SK-N-SH treated with all-trans-retinoic acid at 6 μM for 48 hours (cell line): ENCODE measurements around the gene PFKP.

Source experiments
- ATAC-seq: fragments of 200-7000 bp; cut with Tn5 transposase; 3 replicates; pipeline ENCODE4 v1.9.1; 2020; ENCODE audit warnings: mild to moderate bottlenecking, moderate library complexity
- ARNTL ChIP-seq: fragments of 450-650 bp; formaldehyde crosslinking; IDR thresholded peaks from 2 replicates; pipeline ENCODE4 v1.5.0; 2020; ENCODE audit warnings: low read depth, mild to moderate bottlenecking, moderate library complexity, borderline replicate concordance
- BACH2 ChIP-seq: fragments of 250-450 bp; sonication (Bioruptor Pico); IDR thresholded peaks from 2 replicates; pipeline ENCODE4 v1.9.0; 2021; ENCODE audit warnings: mild to moderate bottlenecking, borderline replicate concordance
- ESRRG ChIP-seq: fragments of 250-450 bp; sonication (Bioruptor Pico); IDR thresholded peaks from 2 replicates; pipeline ENCODE4 v1.6.1; 2021; ENCODE audit warnings: mild to moderate bottlenecking
- GLIS3 ChIP-seq: fragments of 250-450 bp; sonication (Bioruptor Pico); IDR thresholded peaks from 2 replicates; pipeline ENCODE4 v1.5.0; 2020; ENCODE audit warnings: mild to moderate bottlenecking, moderate library complexity
- ISL1 ChIP-seq: fragments of 250-450 bp; sonication (Bioruptor Pico); IDR thresholded peaks from 2 replicates; pipeline ENCODE4 v2.1.2; 2022; ENCODE audit warnings: mild to moderate bottlenecking, moderate library complexity
- OSR1 ChIP-seq: fragments of 250-450 bp; sonication (Bioruptor Pico); IDR thresholded peaks from 2 replicates; pipeline ENCODE4 v1.8.0; 2022; ENCODE audit warnings: moderate library complexity, mild to moderate bottlenecking, inconsistent platforms
- PPARA ChIP-seq: fragments of 250-450 bp; sonication (Bioruptor Pico); IDR thresholded peaks from 2 replicates; pipeline ENCODE4 v1.5.0; 2020; ENCODE audit warnings: mild to moderate bottlenecking, borderline replicate concordance
- RARB ChIP-seq: fragments of 250-450 bp; sonication (Bioruptor Pico); IDR thresholded peaks from 2 replicates; pipeline ENCODE4 v1.8.0; 2021; ENCODE audit warnings: mild to moderate bottlenecking, moderate library complexity
- SNAI2 ChIP-seq: fragments of 250-450 bp; sonication (Bioruptor Pico); IDR thresholded peaks from 2 replicates; pipeline ENCODE4 v1.5.0; 2020; ENCODE audit warnings: mild to moderate bottlenecking, moderate library complexity
- TCF4 ChIP-seq: fragments of 250-450 bp; sonication (Bioruptor Pico); IDR thresholded peaks from 2 replicates; pipeline ENCODE4 v1.8.0; 2021; ENCODE audit warnings: mild to moderate bottlenecking, moderate library complexity, borderline replicate concordance
- TOX ChIP-seq: fragments of 250-450 bp; sonication (Bioruptor Pico); IDR thresholded peaks from 2 replicates; pipeline ENCODE4 v1.8.0; 2021; ENCODE audit warnings: mild to moderate bottlenecking, moderate library complexity, borderline replicate concordance
- ZC3H10 ChIP-seq: fragments of 250-450 bp; sonication (Bioruptor Pico); IDR thresholded peaks from 2 replicates; pipeline ENCODE4 v1.5.1; 2021; ENCODE audit warnings: mild to moderate bottlenecking, moderate library complexity
- ZFP3 ChIP-seq: fragments of 250-450 bp; sonication (Bioruptor Pico); IDR thresholded peaks from 2 replicates; pipeline ENCODE4 v1.5.0; 2020; ENCODE audit warnings: mild to moderate bottlenecking, moderate library complexity
- ZFP30 ChIP-seq: fragments of 450-650 bp; formaldehyde crosslinking; IDR thresholded peaks from 2 replicates; pipeline ENCODE4 v1.5.0; 2022; ENCODE audit warnings: mild to moderate bottlenecking, moderate library complexity
- ZNF565 ChIP-seq: fragments of 450-650 bp; formaldehyde crosslinking; conservative IDR thresholded peaks from 2 replicates; pipeline ENCODE4 v1.5.0; 2020; ENCODE audit warnings: low read depth, mild to moderate bottlenecking, moderate library complexity
- ZNF70 ChIP-seq: fragments of 450-650 bp; formaldehyde crosslinking; IDR thresholded peaks from 2 replicates; pipeline ENCODE4 v1.5.0; 2020; ENCODE audit warnings: mild to moderate bottlenecking, moderate library complexity
- ZNF8 ChIP-seq: fragments of 450-650 bp; formaldehyde crosslinking; IDR thresholded peaks from 2 replicates; pipeline ENCODE4 v1.5.0; 2020; ENCODE audit warnings: mild to moderate bottlenecking, moderate library complexity
- TF ChIP-seq, protein P1 (sequence below): fragments of 250-450 bp; sonication (Bioruptor Pico); IDR thresholded peaks from 2 replicates; pipeline ENCODE4 v1.8.0; 2020; ENCODE audit warnings: mild to moderate bottlenecking, moderate library complexity, borderline replicate concordance
- TF ChIP-seq, protein P2 (sequence below): fragments of 250-450 bp; sonication (Bioruptor Pico); IDR thresholded peaks from 2 replicates; pipeline ENCODE4 v1.5.1; 2020; ENCODE audit warnings: low read depth, mild to moderate bottlenecking, moderate library complexity
- TF ChIP-seq, protein P3 (sequence below): fragments of 250-450 bp; sonication (Bioruptor Pico); IDR thresholded peaks from 2 replicates; pipeline ENCODE4 v1.8.0; 2021; ENCODE audit warnings: low read depth, mild to moderate bottlenecking, moderate library complexity, borderline replicate concordance
- TF ChIP-seq, protein P4 (sequence below): fragments of 250-450 bp; sonication (Bioruptor Pico); IDR thresholded peaks from 2 replicates; pipeline ENCODE4 v1.5.1; 2021; ENCODE audit warnings: mild to moderate bottlenecking, moderate library complexity
- TF ChIP-seq, protein P5 (sequence below): fragments of 250-450 bp; sonication (Bioruptor Pico); IDR thresholded peaks from 2 replicates; pipeline ENCODE4 v1.5.0; 2020; ENCODE audit warnings: mild to moderate bottlenecking, moderate library complexity

Gene PFKP

DNA sequence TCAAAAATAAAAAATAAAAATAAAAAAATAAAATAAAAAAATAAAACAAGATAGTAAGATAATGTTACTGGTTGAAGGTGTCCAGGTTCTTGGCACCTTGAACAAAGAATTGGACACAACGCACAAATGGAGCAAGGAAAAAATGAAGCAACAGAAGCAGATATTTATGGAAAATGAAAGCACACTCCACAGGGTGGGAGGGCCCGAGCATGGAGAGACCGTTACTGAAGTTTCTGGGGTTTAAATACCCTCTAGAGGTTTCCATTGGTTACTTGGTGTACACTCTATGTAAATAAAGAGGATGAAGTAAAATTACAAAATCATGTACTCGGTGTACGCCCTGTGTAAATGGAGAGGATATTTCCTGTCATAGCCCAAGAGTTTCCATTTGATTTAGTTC lies 15.7 kb upstream of the PFKP start:
- TF ChIP-seq SNAI2 (CRISPR knock-in tag) (no peak), TOX (CRISPR knock-in tag) (no peak), RARB (CRISPR knock-in tag) (no peak), ZC3H10 (CRISPR knock-in tag) (no peak), ZFP3 (CRISPR knock-in tag) (no peak), ESRRG (CRISPR knock-in tag) (no peak), TCF4 (CRISPR knock-in tag) (no peak), ARNTL (CRISPR knock-in tag) (no peak)
- TF ChIP-seq, protein P1, sequence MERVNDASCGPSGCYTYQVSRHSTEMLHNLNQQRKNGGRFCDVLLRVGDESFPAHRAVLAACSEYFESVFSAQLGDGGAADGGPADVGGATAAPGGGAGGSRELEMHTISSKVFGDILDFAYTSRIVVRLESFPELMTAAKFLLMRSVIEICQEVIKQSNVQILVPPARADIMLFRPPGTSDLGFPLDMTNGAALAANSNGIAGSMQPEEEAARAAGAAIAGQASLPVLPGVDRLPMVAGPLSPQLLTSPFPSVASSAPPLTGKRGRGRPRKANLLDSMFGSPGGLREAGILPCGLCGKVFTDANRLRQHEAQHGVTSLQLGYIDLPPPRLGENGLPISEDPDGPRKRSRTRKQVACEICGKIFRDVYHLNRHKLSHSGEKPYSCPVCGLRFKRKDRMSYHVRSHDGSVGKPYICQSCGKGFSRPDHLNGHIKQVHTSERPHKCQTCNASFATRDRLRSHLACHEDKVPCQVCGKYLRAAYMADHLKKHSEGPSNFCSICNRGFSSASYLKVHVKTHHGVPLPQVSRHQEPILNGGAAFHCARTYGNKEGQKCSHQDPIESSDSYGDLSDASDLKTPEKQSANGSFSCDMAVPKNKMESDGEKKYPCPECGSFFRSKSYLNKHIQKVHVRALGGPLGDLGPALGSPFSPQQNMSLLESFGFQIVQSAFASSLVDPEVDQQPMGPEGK (CRISPR knock-in tag): no peak
- TF ChIP-seq, protein P2, sequence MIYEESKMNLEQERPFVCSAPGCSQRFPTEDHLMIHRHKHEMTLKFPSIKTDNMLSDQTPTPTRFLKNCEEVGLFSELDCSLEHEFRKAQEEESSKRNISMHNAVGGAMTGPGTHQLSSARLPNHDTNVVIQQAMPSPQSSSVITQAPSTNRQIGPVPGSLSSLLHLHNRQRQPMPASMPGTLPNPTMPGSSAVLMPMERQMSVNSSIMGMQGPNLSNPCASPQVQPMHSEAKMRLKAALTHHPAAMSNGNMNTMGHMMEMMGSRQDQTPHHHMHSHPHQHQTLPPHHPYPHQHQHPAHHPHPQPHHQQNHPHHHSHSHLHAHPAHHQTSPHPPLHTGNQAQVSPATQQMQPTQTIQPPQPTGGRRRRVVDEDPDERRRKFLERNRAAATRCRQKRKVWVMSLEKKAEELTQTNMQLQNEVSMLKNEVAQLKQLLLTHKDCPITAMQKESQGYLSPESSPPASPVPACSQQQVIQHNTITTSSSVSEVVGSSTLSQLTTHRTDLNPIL: no peak
- ATAC-seq: no peak

DNA sequence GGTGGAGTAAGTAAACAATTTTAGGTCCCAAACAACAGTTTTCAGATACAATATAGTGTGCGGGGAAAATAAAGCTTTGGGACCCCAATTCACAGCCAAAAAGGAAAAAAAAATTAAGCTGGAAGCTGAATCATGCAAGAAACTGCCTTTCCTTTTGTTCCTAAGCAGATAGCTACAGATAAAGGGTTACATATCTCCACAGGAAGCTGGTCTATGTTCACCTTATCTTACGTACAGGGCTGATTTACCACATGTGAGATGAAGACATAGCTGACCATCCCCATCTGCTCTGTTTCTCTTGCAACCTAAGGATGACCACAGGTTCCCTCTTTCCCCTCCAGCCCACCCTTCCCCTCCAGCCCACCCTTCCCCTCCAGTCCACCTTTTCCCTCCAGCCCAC lies 14.2 kb upstream of the PFKP start:
- ATAC-seq: no peak
- TF ChIP-seq ZFP3 (CRISPR knock-in tag) (no peak), RARB (CRISPR knock-in tag) (no peak), ZFP30 (CRISPR knock-in tag) (no peak)

DNA sequence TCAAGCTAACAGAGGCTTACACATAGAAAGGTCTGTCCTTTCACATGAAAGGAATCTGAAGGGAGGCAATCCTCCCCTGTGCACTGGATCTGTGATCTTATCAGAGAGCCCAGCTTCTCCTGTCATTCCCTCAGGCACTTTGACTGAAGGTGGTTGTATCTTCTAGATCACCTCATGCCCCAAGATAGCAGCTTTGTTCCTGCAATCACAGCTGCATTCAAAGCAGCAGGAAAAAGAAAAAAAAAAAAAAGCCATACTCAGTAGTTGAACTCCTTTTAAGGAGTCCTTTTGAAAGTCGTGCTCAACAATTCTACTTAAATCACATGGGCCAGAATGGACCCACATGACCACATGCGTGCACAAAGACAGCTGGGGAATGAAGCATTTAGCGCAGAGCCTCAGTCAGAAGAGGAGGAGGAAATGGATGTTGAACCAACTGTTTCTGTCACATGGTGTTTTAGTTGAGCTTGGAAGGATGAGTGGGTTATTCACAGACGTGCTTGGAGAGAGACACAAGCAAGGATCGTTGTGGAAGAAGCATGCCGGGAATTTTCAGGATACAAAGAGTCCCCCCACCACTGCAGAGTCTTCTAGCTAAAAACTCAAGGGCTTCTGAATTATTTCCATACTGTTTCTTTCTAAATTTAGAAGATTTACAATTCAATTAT lies 13.0 kb upstream of the PFKP start:
- ATAC-seq: peak; percentile 67
- TF ChIP-seq ZNF8 (CRISPR knock-in tag) (no peak), ZFP3 (CRISPR knock-in tag) (no peak), PPARA (no peak), GLIS3 (CRISPR knock-in tag) (no peak), ESRRG (CRISPR knock-in tag) (no peak), TOX (CRISPR knock-in tag) (no peak), ZNF70 (CRISPR knock-in tag) (no peak), BACH2 (CRISPR knock-in tag) (no peak), RARB (CRISPR knock-in tag) (no peak), TCF4 (CRISPR knock-in tag) (no peak), ZNF565 (CRISPR knock-in tag) (no peak), SNAI2 (CRISPR knock-in tag) (no peak), ZFP30 (CRISPR knock-in tag) (no peak), OSR1 (no peak), ZC3H10 (CRISPR knock-in tag) (no peak), ISL1 (CRISPR knock-in tag) (no peak)
- TF ChIP-seq, protein P2: no peak
- TF ChIP-seq, protein P1 (CRISPR knock-in tag): no peak
- TF ChIP-seq, protein P3, sequence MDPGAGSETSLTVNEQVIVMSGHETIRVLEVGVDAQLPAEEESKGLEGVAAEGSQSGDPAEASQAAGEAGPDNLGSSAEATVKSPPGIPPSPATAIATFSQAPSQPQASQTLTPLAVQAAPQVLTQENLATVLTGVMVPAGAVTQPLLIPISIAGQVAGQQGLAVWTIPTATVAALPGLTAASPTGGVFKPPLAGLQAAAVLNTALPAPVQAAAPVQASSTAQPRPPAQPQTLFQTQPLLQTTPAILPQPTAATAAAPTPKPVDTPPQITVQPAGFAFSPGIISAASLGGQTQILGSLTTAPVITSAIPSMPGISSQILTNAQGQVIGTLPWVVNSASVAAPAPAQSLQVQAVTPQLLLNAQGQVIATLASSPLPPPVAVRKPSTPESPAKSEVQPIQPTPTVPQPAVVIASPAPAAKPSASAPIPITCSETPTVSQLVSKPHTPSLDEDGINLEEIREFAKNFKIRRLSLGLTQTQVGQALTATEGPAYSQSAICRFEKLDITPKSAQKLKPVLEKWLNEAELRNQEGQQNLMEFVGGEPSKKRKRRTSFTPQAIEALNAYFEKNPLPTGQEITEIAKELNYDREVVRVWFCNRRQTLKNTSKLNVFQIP (CRISPR knock-in tag): no peak

DNA sequence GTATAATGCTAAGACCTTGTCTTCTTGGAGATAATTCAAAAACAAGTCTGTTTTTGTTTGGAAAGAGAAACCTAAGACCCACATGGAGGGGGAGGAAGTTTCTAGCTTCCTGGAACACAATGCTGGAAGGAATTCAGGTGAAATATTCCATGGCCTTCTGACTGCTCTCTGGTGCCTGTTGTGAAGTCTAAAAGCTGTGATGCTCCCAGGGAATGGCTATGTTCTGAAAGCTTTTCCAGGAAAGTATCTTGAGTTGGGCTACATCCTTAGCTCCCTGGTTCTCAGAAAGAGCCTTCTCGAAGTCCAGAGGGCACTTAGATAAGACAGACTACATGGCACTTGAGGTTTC lies 12.5 kb upstream of the PFKP start:
- TF ChIP-seq, protein P4, sequence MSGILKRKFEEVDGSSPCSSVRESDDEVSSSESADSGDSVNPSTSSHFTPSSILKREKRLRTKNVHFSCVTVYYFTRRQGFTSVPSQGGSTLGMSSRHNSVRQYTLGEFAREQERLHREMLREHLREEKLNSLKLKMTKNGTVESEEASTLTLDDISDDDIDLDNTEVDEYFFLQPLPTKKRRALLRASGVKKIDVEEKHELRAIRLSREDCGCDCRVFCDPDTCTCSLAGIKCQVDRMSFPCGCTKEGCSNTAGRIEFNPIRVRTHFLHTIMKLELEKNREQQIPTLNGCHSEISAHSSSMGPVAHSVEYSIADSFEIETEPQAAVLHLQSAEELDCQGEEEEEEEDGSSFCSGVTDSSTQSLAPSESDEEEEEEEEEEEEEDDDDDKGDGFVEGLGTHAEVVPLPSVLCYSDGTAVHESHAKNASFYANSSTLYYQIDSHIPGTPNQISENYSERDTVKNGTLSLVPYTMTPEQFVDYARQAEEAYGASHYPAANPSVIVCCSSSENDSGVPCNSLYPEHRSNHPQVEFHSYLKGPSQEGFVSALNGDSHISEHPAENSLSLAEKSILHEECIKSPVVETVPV: no peak
- TF ChIP-seq GLIS3 (CRISPR knock-in tag) (no peak), ISL1 (CRISPR knock-in tag) (no peak), ZFP30 (CRISPR knock-in tag) (no peak), ARNTL (CRISPR knock-in tag) (no peak), ESRRG (CRISPR knock-in tag) (no peak)
- TF ChIP-seq, protein P5, sequence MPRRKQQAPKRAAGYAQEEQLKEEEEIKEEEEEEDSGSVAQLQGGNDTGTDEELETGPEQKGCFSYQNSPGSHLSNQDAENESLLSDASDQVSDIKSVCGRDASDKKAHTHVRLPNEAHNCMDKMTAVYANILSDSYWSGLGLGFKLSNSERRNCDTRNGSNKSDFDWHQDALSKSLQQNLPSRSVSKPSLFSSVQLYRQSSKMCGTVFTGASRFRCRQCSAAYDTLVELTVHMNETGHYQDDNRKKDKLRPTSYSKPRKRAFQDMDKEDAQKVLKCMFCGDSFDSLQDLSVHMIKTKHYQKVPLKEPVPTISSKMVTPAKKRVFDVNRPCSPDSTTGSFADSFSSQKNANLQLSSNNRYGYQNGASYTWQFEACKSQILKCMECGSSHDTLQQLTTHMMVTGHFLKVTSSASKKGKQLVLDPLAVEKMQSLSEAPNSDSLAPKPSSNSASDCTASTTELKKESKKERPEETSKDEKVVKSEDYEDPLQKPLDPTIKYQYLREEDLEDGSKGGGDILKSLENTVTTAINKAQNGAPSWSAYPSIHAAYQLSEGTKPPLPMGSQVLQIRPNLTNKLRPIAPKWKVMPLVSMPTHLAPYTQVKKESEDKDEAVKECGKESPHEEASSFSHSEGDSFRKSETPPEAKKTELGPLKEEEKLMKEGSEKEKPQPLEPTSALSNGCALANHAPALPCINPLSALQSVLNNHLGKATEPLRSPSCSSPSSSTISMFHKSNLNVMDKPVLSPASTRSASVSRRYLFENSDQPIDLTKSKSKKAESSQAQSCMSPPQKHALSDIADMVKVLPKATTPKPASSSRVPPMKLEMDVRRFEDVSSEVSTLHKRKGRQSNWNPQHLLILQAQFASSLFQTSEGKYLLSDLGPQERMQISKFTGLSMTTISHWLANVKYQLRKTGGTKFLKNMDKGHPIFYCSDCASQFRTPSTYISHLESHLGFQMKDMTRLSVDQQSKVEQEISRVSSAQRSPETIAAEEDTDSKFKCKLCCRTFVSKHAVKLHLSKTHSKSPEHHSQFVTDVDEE: no peak
- peak; percentile 73 for ATAC-seq
